H1 (cell line): Measurements from ENCODE around the gene SLC16A8. TPM values are rescaled to one million over a fixed set of nuclear protein-coding genes. Genes with fewer than 3 reads are reported as not detected.

Experiments used
- CTCF ChIA-PET: fragments of 300-600 bp; sonication (Branson Sonifier 250); formaldehyde crosslinking; loops from one replicate; lab custom pipeline; 2021; ENCODE audit not compliant: partially characterized antibody; lab: Charles Lee
- POLR2A ChIA-PET: fragments of 300-600 bp; sonication (Branson Sonifier 250); formaldehyde crosslinking; loops from one replicate; lab custom pipeline; 2021; ENCODE audit warnings: inconsistent platforms; ENCODE audit not compliant: partially characterized antibody; lab: Charles Lee
- DNase-seq, 2 experiments: peaks; one replicate each; pipeline versions ENCODE4 v3.0.0 to v3.0.0-alpha.2; 2010 to 2022; ENCODE audit warnings: low spot score in 2 of 2, low read depth in 1 of 2, mixed read lengths in 1 of 2
- FAIRE-seq: peaks from 2 replicates; lab custom pipeline; 2011; peaks lifted over from hg19 to GRCh38; lab: Jason Lieb, UNC
- H2AFZ ChIP-seq: 2 replicates; pipeline ENCODE4 v1.8.1; 2012; ENCODE audit warnings: low read length, inconsistent platforms
- H2AK5ac ChIP-seq: 2 replicates; pipeline ENCODE4 v1.6.1; 2013; ENCODE audit warnings: low read depth, low read length
- H2BK120ac ChIP-seq: replicated peaks from 2 replicates; pipeline ENCODE3; 2013; ENCODE audit warnings: low read depth, low read length, inconsistent platforms
- H2BK12ac ChIP-seq: 2 replicates; pipeline ENCODE4 v1.6.1; 2013; ENCODE audit warnings: low read depth, low read length
- H2BK15ac ChIP-seq: 2 replicates; pipeline ENCODE4 v1.6.1; 2013; ENCODE audit warnings: low read length
- H2BK20ac ChIP-seq: 2 replicates; pipeline ENCODE4 v1.6.1; 2013; ENCODE audit warnings: low read length
- H2BK5ac ChIP-seq: 2 replicates; pipeline ENCODE4 v1.6.1; 2013; ENCODE audit warnings: low read depth, low read length
- H3K14ac ChIP-seq: 2 replicates; pipeline ENCODE4 v1.6.1; 2013; ENCODE audit warnings: inconsistent platforms; ENCODE audit not compliant: insufficient read length
- H3K18ac ChIP-seq: 2 replicates; pipeline ENCODE4 v1.6.1; 2013; ENCODE audit warnings: low read length; ENCODE audit errors: extremely low read depth
- H3K23ac ChIP-seq: 2 replicates; pipeline ENCODE4 v1.6.1; 2013; ENCODE audit warnings: inconsistent platforms; ENCODE audit not compliant: insufficient read length
- H3K23me2 ChIP-seq: 2 replicates; pipeline ENCODE4 v1.6.1; 2013; ENCODE audit warnings: low read depth, low read length
- H3K27ac ChIP-seq: 2 replicates; pipeline ENCODE4 v1.6.1; 2011; ENCODE audit warnings: low read depth, low read length, inconsistent platforms
- H3K27me3 ChIP-seq, 4 experiments: replicated peaks in 1 of 4; 1 replicate in 1 of 4; 2 replicates in 3 of 4; pipeline versions ENCODE4 v1.6.1 to v1.8.1; 2011 to 2013; ENCODE audit warnings: low read length in 3 of 4, mild to moderate bottlenecking in 3 of 4, inconsistent platforms in 2 of 4, mixed read lengths in 2 of 4, moderate library complexity in 1 of 4; ENCODE audit not compliant: control insufficient read depth in 3 of 4, insufficient read depth in 3 of 4; ENCODE audit errors: extremely low read depth in 1 of 4
- H3K36me3 ChIP-seq, 4 experiments: 2 replicates each; pipeline versions ENCODE4 v1.6.1 to v1.8.1; 2011 to 2013; ENCODE audit warnings: mild to moderate bottlenecking in 4 of 4, low read length in 3 of 4, moderate library complexity in 2 of 4, control low read depth in 1 of 4, inconsistent platforms in 1 of 4; ENCODE audit not compliant: insufficient read depth in 4 of 4, control insufficient read depth in 2 of 4
- H3K4ac ChIP-seq: replicated peaks from 2 replicates; pipeline ENCODE3; 2013; ENCODE audit warnings: low read length, low read depth, mixed read lengths, inconsistent platforms; ENCODE audit not compliant: insufficient read length
- H3K4me1 ChIP-seq, 4 experiments: replicated peaks in 1 of 4; 1 replicate in 1 of 4; 2 replicates in 3 of 4; pipeline versions ENCODE4 v1.6.1 to v1.8.1; 2011 to 2013; ENCODE audit warnings: low read length in 3 of 4, inconsistent platforms in 2 of 4, mixed read lengths in 1 of 4; ENCODE audit not compliant: insufficient read depth in 4 of 4, control insufficient read depth in 3 of 4
- H3K4me2 ChIP-seq, 2 experiments: 2 replicates each; pipeline versions ENCODE4 v1.6.1 to v1.8.1; 2011 to 2013; ENCODE audit warnings: low read depth in 2 of 2, low read length in 2 of 2, control low read depth in 1 of 2, inconsistent platforms in 1 of 2, mild to moderate bottlenecking in 1 of 2; ENCODE audit not compliant: insufficient read depth in 1 of 2
- H3K4me3 ChIP-seq, 4 experiments: fragments of 200-600, 300-600 bp in 1 of 4; sonication (generic), shearing (Covaris generic), sonication (Bioruptor Twin) in 1 of 4; 2 replicates each; pipeline versions ENCODE4 v1.5.1 to v1.8.1; 2011 to 2016; ENCODE audit warnings: low read length in 4 of 4, low read depth in 3 of 4, control low read depth in 2 of 4, inconsistent platforms in 2 of 4, mild to moderate bottlenecking in 2 of 4, mixed read lengths in 1 of 4, moderate library complexity in 1 of 4; ENCODE audit not compliant: insufficient read depth in 2 of 4; ENCODE audit errors: extremely low read depth in 1 of 4
- H3K56ac ChIP-seq: replicated peaks from 2 replicates; pipeline ENCODE3; 2013; ENCODE audit warnings: low read depth, mild to moderate bottlenecking, mixed read lengths, low read length, inconsistent platforms; ENCODE audit not compliant: insufficient read length
- H3K79me1 ChIP-seq: 2 replicates; pipeline ENCODE4 v1.6.1; 2013; ENCODE audit warnings: low read depth, low read length, control low read depth
- H3K79me2 ChIP-seq, 2 experiments: 2 replicates each; pipeline versions ENCODE4 v1.6.1 to v1.8.1; 2012 to 2013; ENCODE audit warnings: low read length in 2 of 2, mild to moderate bottlenecking in 2 of 2, inconsistent platforms in 1 of 2; ENCODE audit not compliant: insufficient read depth in 2 of 2, control insufficient read depth in 1 of 2
- H3K9ac ChIP-seq, 4 experiments: replicated peaks in 1 of 4; 1 replicate in 1 of 4; 2 replicates in 3 of 4; pipeline versions ENCODE4 v1.6.1 to v1.8.1; 2011 to 2013; ENCODE audit warnings: low read depth in 3 of 4, low read length in 3 of 4, control low read depth in 2 of 4, mild to moderate bottlenecking in 2 of 4, moderate library complexity in 2 of 4, inconsistent platforms in 1 of 4; ENCODE audit errors: extremely low read depth in 1 of 4
- H3K9me3 ChIP-seq, 2 experiments: 2 replicates each; pipeline versions ENCODE4 v1.6.1 to v1.8.1; 2012 to 2013; ENCODE audit warnings: mild to moderate bottlenecking in 2 of 2, moderate library complexity in 2 of 2, control low read depth in 1 of 2, inconsistent platforms in 1 of 2, low read depth in 1 of 2, low read length in 1 of 2, mixed read lengths in 1 of 2; ENCODE audit not compliant: insufficient read depth in 2 of 2
- H4K20me1 ChIP-seq, 2 experiments: replicated peaks in 1 of 2; 2 replicates each; pipeline versions ENCODE3 to v1.8.1; 2011 to 2013; ENCODE audit warnings: inconsistent platforms in 2 of 2, low read length in 2 of 2, mild to moderate bottlenecking in 1 of 2; ENCODE audit not compliant: insufficient read depth in 2 of 2, control insufficient read depth in 1 of 2
- H4K5ac ChIP-seq: 2 replicates; pipeline ENCODE4 v1.6.1; 2013; ENCODE audit warnings: low read length, low read depth, mixed read lengths, inconsistent platforms; ENCODE audit not compliant: insufficient read length
- H4K8ac ChIP-seq: 2 replicates; pipeline ENCODE4 v1.8.0; 2013; ENCODE audit warnings: mild to moderate bottlenecking, moderate library complexity, low read length, inconsistent platforms; ENCODE audit not compliant: insufficient read depth; ENCODE audit errors: extremely low read depth
- H4K91ac ChIP-seq: replicated peaks from 2 replicates; pipeline ENCODE3; 2013; ENCODE audit warnings: low read length, mixed read lengths, inconsistent platforms; ENCODE audit not compliant: insufficient read length
- WGBS, 2 experiments: shearing (Covaris generic) in 1 of 2; methylation state at CpG; one replicate each; pipeline versions ENCODE4 v1.1.6 to v1.1.7; 2013 to 2015; ENCODE audit warnings: low lambda C conversion rate in 2 of 2, mixed read lengths in 2 of 2, inconsistent platforms in 1 of 2, low coverage in 1 of 2, missing lambda C conversion rate in 1 of 2; ENCODE audit not compliant: insufficient replicate concordance in 2 of 2, insufficient coverage in 1 of 2, insufficient read length in 1 of 2; ENCODE audit errors: extremely low coverage in 1 of 2, missing lambda C conversion rate in 1 of 2; 5-methylcytosine and 5-hydroxymethylcytosine counted together
- polyA plus RNA-seq, 7 experiments: library from polyadenylated mRNA; depleted of rRNA in 3 of 7; stranded (reverse) in 5 of 7; unstranded in 2 of 7; fragments of >200 nt in 5 of 7; fragments of 200-250 nt in 2 of 7; gene quantifications; 1 replicate in 5 of 7; 2 replicates in 1 of 7; 4 replicates in 1 of 7; pipeline versions ENCODE4 v1.2.1 to v1.2.3, GENCODE V29; 2011 to 2013; ENCODE audit warnings: missing spikeins in 2 of 7, mixed read lengths in 2 of 7
- total RNA-seq: library from RNA; stranded (reverse); fragmentation: NEBNext Ultra II Directional; extraction: Animal tissue kit (Norgen Biotek cat#: 25700); gene quantifications from 2 replicates; pipeline ENCODE4 v1.2.1, GENCODE V29; 2021
- TF ChIP-seq, protein P1 (sequence below), 3 experiments: IDR thresholded peaks; 1 replicate in 2 of 3; 2 replicates in 1 of 3; pipeline versions ENCODE4 v1.5.1 to v1.6.1; 2011; ENCODE audit warnings: low read length in 3 of 3, mild to moderate bottlenecking in 3 of 3, inconsistent platforms in 2 of 3, low read depth in 1 of 3, moderate library complexity in 1 of 3; ENCODE audit not compliant: insufficient read depth in 1 of 3; ENCODE audit errors: control extremely low read depth in 1 of 3
- TF ChIP-seq, protein P2 (sequence below): IDR thresholded peaks from 2 replicates; pipeline ENCODE4 v1.6.1; 2012; ENCODE audit warnings: inconsistent platforms

SLC16A8 gene
- total and polyA plus RNA-seq, 2 of the 8 experiments (the other 6 are each of a cell fraction or from before 2014, with no cell fraction given) = 0.70 TPM; not detected in 1

DNA sequence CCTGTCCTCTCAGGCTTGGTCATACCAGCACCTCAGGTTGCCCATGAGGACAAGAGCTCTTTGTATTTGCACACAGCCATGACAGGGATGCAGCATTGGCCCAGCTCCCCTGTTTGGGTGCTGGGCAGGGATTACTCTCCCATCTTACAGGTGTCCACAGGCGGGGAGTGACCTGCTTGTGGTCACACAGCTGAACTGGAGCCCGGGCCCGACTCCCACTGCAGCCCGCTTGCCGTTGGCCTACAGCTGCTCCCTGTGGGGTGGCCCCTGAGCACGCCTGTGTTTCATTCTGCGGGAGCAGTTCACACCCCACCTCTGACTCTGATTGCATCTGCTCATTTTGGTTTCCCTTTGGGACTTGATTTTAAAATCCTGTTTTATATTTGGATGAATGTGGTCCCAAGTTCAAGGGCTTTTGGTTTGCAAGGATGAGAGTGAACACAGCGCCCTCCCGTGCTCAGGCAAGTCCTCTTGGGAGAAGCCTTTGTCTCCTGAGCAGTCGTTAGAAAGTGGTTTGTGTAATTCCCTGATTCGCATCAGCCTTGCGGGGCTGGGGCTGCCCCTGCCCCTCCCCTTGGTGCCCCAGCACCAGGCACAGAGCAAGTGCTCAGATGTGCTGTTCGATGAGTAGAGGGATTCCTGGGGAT, 17.5 kb downstream of the SLC16A8 start:
- Histone ChIP-seq H2BK12ac (no peak overlapping the region), H4K20me1 (peaks cover 0 to 4% of the 10 kb centered on the region in 2 experiments), H3K9ac (no peak overlapping the region), H3K4ac (no peak overlapping the region), H3K79me2 (no peaks in the 10 kb centered on the region), H3K27ac (no peak overlapping the region), H3K18ac (no peak overlapping the region), H3K4me2 (no peak overlapping the region), H3K4me1 (no peaks in the 10 kb centered on the region), H3K4me3 (no peak overlapping the region), H3K9me3 (no peaks in the 10 kb centered on the region), H3K56ac (no peak overlapping the region), H2BK5ac (no peak overlapping the region), H3K36me3 (peaks cover 7 to 20% (median 12%) of the 10 kb centered on the region in 4 experiments; a peak in 7 of 8 replicates), H2BK15ac (no peak overlapping the region), H2BK120ac (no peak overlapping the region), H3K14ac (no peak overlapping the region), H3K23me2 (no peaks in the 10 kb centered on the region), H2AK5ac (no peak overlapping the region), H3K23ac (no peak overlapping the region), H4K8ac (no peak overlapping the region), H3K79me1 (no peaks in the 10 kb centered on the region), H2AFZ (no peak overlapping the region), H4K5ac (no peak overlapping the region), H2BK20ac (no peak overlapping the region), H3K27me3 (no peaks in the 10 kb centered on the region), H4K91ac (no peak overlapping the region)
- DNase-seq = no peak
- POLR2A ChIA-PET = interaction anchor here (0.9 to 2.0 kb wide), 4 partner anchors 9 to 66 kb away, joined by 3 to 5 read pairs (median 4); partner anchors contain the start of gene PICK1
- TF ChIP-seq, protein P1, sequence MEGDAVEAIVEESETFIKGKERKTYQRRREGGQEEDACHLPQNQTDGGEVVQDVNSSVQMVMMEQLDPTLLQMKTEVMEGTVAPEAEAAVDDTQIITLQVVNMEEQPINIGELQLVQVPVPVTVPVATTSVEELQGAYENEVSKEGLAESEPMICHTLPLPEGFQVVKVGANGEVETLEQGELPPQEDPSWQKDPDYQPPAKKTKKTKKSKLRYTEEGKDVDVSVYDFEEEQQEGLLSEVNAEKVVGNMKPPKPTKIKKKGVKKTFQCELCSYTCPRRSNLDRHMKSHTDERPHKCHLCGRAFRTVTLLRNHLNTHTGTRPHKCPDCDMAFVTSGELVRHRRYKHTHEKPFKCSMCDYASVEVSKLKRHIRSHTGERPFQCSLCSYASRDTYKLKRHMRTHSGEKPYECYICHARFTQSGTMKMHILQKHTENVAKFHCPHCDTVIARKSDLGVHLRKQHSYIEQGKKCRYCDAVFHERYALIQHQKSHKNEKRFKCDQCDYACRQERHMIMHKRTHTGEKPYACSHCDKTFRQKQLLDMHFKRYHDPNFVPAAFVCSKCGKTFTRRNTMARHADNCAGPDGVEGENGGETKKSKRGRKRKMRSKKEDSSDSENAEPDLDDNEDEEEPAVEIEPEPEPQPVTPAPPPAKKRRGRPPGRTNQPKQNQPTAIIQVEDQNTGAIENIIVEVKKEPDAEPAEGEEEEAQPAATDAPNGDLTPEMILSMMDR (IDR thresholded peaks at IDR 0.05; ENCODE audit: control extremely low read depth in 1 of 3, insufficient read depth in 1 of 3, low read depth in 1 of 3, low read length in 3 of 3) = peak in 2 of 3 experiments; percentile 7 to 8; a peak in 2 of 4 replicates
- TF ChIP-seq, protein P2, sequence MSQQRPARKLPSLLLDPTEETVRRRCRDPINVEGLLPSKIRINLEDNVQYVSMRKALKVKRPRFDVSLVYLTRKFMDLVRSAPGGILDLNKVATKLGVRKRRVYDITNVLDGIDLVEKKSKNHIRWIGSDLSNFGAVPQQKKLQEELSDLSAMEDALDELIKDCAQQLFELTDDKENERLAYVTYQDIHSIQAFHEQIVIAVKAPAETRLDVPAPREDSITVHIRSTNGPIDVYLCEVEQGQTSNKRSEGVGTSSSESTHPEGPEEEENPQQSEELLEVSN = no peak
- CTCF ChIA-PET = interaction anchor here (0.5 to 12.5 kb wide), 9 partner anchors 9 to 84 kb away, joined by 3 to 264 read pairs (median 8); partner anchors contain the start of gene PICK1
- FAIRE-seq = no peak
- WGBS, 2 experiments = 96% methylated on average over 13 of the region's 13 CpGs; no CpG with 5 or more reads in 1 of the 2 experiments
